Spinal cord (tissue), 10 donors: ENCODE data around the gene SOX3. TPM values are rescaled to one million over a fixed set of nuclear protein-coding genes. Genes with fewer than 3 reads are reported as not detected.

Experiments
- DNase-seq, 6 donors: peaks; one replicate each; pipeline versions ENCODE4 v3.0.0 to v3.0.0-alpha.2; 2013 to 2015; ENCODE audit warnings: low spot score in 6 of 6, low read depth in 4 of 6
- H3K27ac ChIP-seq: one replicate; pipeline ENCODE4 v1.5.1; 2013; ENCODE audit warnings: low read depth, low read length, control low read depth
- H3K27me3 ChIP-seq: one replicate; pipeline ENCODE4 v1.6.1; 2013; ENCODE audit warnings: low read length; ENCODE audit not compliant: control insufficient read depth, insufficient read depth
- H3K36me3 ChIP-seq: one replicate; pipeline ENCODE4 v1.6.1; 2013; ENCODE audit warnings: low read length; ENCODE audit not compliant: control insufficient read depth, insufficient read depth
- H3K4me1 ChIP-seq: one replicate; pipeline ENCODE4 v1.6.1; 2013; ENCODE audit warnings: low read length; ENCODE audit not compliant: control insufficient read depth, insufficient read depth
- H3K4me3 ChIP-seq: one replicate; pipeline ENCODE4 v1.5.1; 2013; ENCODE audit warnings: low read depth, low read length, control low read depth
- H3K9me3 ChIP-seq: one replicate; pipeline ENCODE4 v1.6.1; 2013; ENCODE audit warnings: low read length; ENCODE audit not compliant: control insufficient read depth, insufficient read depth
- WGBS: methylation state at CpG from one replicate; pipeline ENCODE4 v1.1.5; 2013; ENCODE audit warnings: missing lambda C conversion rate; ENCODE audit not compliant: insufficient coverage; 5-methylcytosine and 5-hydroxymethylcytosine counted together
- long read RNA-seq, 4 donors: transcript quantifications; one replicate each; lab custom pipeline, GENCODE V29; 2026
- polyA plus RNA-seq, 2 donors: library from polyadenylated mRNA; unstranded; fragments of 120-200 nt; gene quantifications; one replicate each; pipeline ENCODE4 v1.2.1, GENCODE V29; 2013; ENCODE audit not compliant: insufficient read length in 2 of 2
- total RNA-seq, 2 donors: library from RNA; depleted of rRNA in 1 of 2; stranded (reverse); fragments of 120-200 nt in 1 of 2; fragments of >200 nt in 1 of 2; gene quantifications; one replicate each; pipeline versions ENCODE4 v1.2.3 to v1.2.4, GENCODE V29; 2013 to 2014
- donor health status: healthy.

SOX3 gene
- total RNA-seq (1 to 10 TPM; 2.1 to 2.3 TPM), polyA plus RNA-seq (1 to 10 TPM; 4.4 to 4.5 TPM)
- long read RNA-seq, donor 1, partial matches to known transcripts, result 0 of 4 reads
- long read RNA-seq, donor 1, other reads (novel, unspliced or antisense), result 0 of 4 reads
- long read RNA-seq, donor 2, partial matches to known transcripts, result 0 of 4 reads
- long read RNA-seq, donor 2, other reads (novel, unspliced or antisense), result 0 of 4 reads
- long read RNA-seq, donor 3, transcript SOX3-201 (1 exons, 2,132 nt), result major isoform, 8 of 8 reads
- long read RNA-seq, donor 3, partial matches to known transcripts, result 0 of 8 reads
- long read RNA-seq, donor 3, other reads (novel, unspliced or antisense), result 0 of 8 reads
- long read RNA-seq, donor 4, result 0 reads

- WGBS, result 19% methylated on average over 81 of the region's 87 CpGs
- Histone ChIP-seq H3K27ac (peak within 1 kb of the TSS; percentile 47), H3K9me3 (no peaks in the 10 kb centered on the region)
These were observed at the start of gene SOX3 for GRCh38 chrX:140504371-140505324. Gene SOX3, minus strand, starts transcription at chrX:140505069. Its CDS starts 9 bp downstream, at chrX:140505060.

DNA sequence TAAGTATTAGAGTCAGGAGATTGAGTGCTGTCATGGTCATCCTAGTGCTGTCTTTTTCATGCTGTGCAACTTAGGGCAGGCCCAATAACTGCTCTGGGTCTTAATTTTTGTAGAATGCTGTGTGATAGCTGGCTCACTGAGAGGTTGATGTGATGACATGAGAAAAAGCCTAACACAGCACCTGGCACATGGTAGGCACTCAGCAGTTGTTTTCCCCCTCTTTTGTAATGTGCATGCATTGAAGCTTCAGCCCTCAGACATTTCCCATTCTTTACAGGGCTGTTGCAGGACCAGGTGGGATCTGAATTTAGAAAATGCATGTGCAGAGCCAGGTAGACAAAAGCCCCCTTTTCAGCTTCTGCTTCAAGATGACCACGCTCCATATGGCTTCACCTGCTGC is 44.1 kb upstream of the SOX3 start:
- H3K4me3 ChIP-seq, result no peak overlapping the region
- no peak overlapping the region for H3K27ac ChIP-seq
- no peak for DNase-seq
- 89% methylated on average over 1 of the region's 1 CpG for WGBS
- H3K27me3 ChIP-seq, result peaks cover 3% of the 10 kb centered on the region
- H3K36me3 ChIP-seq, result no peaks in the 10 kb centered on the region
- H3K4me1 ChIP-seq, result no peaks in the 10 kb centered on the region
- no peaks in the 10 kb centered on the region for H3K9me3 ChIP-seq

More at GRCh38 chrX:140504371-140505324, at the start of gene SOX3:
- H3K4me1 ChIP-seq, result peaks cover 43% of the 10 kb centered on the region
- H3K4me3 ChIP-seq, result peak within 1 kb of the TSS; percentile 39
- peaks cover 87% of the 10 kb centered on the region for H3K27me3 ChIP-seq
- peak in 2 of 6 donors; percentile 24 to 58 for DNase-seq
- H3K36me3 ChIP-seq, result no peaks in the 10 kb centered on the region

- WGBS, result 80% methylated on average over 1 of the region's 5 CpGs
- H3K9me3 ChIP-seq, result no peaks in the 10 kb centered on the region
- H3K4me3 ChIP-seq, result no peak overlapping the region
- peaks cover 3% of the 10 kb centered on the region for H3K27me3 ChIP-seq
- H3K36me3 ChIP-seq, result no peaks in the 10 kb centered on the region
- DNase-seq, result no peak
- no peak overlapping the region for H3K27ac ChIP-seq
- no peaks in the 10 kb centered on the region for H3K4me1 ChIP-seq
These were observed 21.3 kb upstream of the SOX3 start for GRCh38 chrX:140526171-140526570.

GRCh38 chrX:140525448-140525847 is 20.6 kb upstream of the SOX3 start:
- no peaks in the 10 kb centered on the region for H3K9me3 ChIP-seq
- H3K4me1 ChIP-seq, result no peaks in the 10 kb centered on the region
- H3K4me3 ChIP-seq, result no peak overlapping the region
- WGBS, result no CpG with 5 or more reads among the region's 2 CpGs
- no peak for DNase-seq
- H3K27ac ChIP-seq, result no peak overlapping the region
- H3K36me3 ChIP-seq, result no peaks in the 10 kb centered on the region
- H3K27me3 ChIP-seq, result peaks cover 3% of the 10 kb centered on the region

GRCh38 chrX:140524556-140524955 is 19.7 kb upstream of the SOX3 start:
- 80% methylated on average over 1 of the region's 2 CpGs for WGBS

DNA sequence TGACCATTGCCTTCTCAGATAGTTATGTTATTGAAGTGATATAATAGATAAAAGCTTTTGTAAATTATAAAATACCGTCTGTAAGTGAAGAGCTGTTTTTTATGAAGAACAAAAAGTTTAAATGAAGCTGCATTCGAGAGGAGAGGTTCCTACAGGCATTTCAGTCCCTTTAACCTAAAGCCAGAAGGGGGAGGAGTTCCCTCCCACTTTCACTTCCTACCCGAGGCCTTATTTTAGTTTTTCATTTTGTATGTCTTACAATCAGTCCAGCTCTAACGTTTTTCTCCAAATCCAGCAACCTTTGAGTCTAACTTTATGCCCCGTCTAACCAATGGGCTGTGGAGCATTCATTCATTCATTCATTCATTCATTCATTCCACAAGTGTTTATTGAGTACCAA is 16.5 kb upstream of the SOX3 start:
- no peak for DNase-seq

More at GRCh38 chrX:140524556-140524955, 19.7 kb upstream of the SOX3 start:
- Histone ChIP-seq H3K27ac (no peak overlapping the region), H3K27me3 (peaks cover 3% of the 10 kb centered on the region), H3K4me3 (no peak overlapping the region), H3K9me3 (no peaks in the 10 kb centered on the region), H3K4me1 (no peaks in the 10 kb centered on the region), H3K36me3 (no peaks in the 10 kb centered on the region)
- no peak for DNase-seq

DNA sequence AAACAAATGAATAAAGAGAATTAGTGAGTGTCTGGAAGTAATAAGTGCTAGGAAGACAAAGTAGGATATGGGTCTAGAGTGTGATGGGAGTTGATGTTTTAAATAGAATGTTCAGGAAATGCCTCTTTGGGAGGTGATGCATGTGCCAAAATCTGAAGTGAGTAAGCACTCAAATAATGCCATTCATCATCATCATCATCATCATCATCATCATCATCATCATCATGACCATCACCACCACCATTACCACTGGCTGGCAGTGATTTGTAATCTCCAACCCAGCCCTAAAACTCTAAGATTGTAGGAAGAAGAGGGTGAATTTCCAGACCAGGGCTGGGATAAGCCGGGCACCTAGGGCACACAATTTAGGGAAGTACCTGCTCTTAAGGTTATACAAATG is 9.7 kb upstream of the SOX3 start:
- Histone ChIP-seq H3K27me3 (peaks cover 32% of the 10 kb centered on the region), H3K4me3 (no peak overlapping the region)
- no CpG with 5 or more reads among the region's 1 CpG for WGBS

More for the DNA sequence above, 16.5 kb upstream of the SOX3 start:
- 56% methylated on average over 2 of the region's 5 CpGs for WGBS
- Histone ChIP-seq H3K4me3 (no peak overlapping the region), H3K36me3 (no peaks in the 10 kb centered on the region), H3K9me3 (no peaks in the 10 kb centered on the region), H3K27me3 (peaks cover 5% of the 10 kb centered on the region), H3K27ac (no peak overlapping the region), H3K4me1 (no peaks in the 10 kb centered on the region)

DNA sequence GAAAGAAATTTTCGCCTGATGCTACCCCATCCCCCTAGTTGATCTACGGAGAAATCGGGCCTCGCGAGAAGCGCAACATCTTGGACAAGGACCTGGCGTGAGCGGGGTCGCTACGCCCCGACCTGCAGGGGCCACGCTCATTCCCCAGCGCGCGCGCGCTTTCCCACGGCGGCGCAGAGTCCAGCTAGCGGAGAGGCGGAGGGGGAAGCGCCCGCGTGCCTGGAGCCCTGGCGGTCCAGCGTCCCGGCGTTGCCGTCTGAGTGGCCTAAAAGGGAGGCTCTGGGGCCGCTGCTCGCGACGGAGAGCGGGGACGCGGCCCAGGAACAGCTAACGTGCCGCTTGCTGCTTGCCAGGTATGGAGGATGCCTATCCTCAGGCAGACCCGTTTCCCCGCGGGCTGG is 6.0 kb upstream of the SOX3 start:
- peaks cover 66% of the 10 kb centered on the region for H3K27me3 ChIP-seq
- WGBS, result 17% methylated on average over 42 of the region's 42 CpGs
- DNase-seq, result peak in 1 of 6 donors; percentile 12
- no peaks in the 10 kb centered on the region for H3K36me3 ChIP-seq
- H3K4me3 ChIP-seq, result no peak overlapping the region
- H3K9me3 ChIP-seq, result no peaks in the 10 kb centered on the region
- H3K27ac ChIP-seq, result no peak overlapping the region
- peaks cover 30% of the 10 kb centered on the region for H3K4me1 ChIP-seq

More for the DNA sequence above, 9.7 kb upstream of the SOX3 start:
- Histone ChIP-seq H3K27ac (no peak overlapping the region), H3K4me1 (peaks cover 6% of the 10 kb centered on the region), H3K36me3 (no peaks in the 10 kb centered on the region), H3K9me3 (no peaks in the 10 kb centered on the region)
- no peak for DNase-seq

DNA sequence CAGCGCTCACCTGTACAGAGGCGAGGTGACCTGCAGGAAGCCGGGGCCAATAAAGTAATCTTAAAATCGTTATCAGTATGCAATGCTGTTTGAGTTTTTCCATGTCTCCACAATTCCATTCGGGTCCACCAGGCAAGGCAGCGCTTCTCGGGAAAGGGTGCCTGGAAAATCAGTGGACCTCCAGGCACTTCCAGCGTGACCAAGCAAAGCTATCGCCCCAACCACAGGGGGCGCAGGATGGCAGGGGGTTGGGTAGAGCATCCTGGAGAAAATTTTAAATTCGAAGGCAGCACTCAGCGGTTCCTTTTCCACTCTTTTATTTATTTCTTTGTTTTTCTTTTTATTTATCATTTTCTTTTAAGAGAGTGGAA is 5.4 kb upstream of the SOX3 start:
- DNase-seq, result peak in 1 of 6 donors; percentile 2
- H3K9me3 ChIP-seq, result no peaks in the 10 kb centered on the region
- no peaks in the 10 kb centered on the region for H3K36me3 ChIP-seq
- H3K27me3 ChIP-seq, result peaks cover 72% of the 10 kb centered on the region
- peaks cover 36% of the 10 kb centered on the region for H3K4me1 ChIP-seq
- no peak overlapping the region for H3K4me3 ChIP-seq
- no peak overlapping the region for H3K27ac ChIP-seq
- 35% methylated on average over 5 of the region's 12 CpGs for WGBS
